ENCODE data around the gene HMOX2. TPM values are rescaled to one million over a fixed set of nuclear protein-coding genes. Genes with fewer than 3 reads are reported as not detected.

Gene HMOX2, protein sequence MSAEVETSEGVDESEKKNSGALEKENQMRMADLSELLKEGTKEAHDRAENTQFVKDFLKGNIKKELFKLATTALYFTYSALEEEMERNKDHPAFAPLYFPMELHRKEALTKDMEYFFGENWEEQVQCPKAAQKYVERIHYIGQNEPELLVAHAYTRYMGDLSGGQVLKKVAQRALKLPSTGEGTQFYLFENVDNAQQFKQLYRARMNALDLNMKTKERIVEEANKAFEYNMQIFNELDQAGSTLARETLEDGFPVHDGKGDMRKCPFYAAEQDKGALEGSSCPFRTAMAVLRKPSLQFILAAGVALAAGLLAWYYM
- total RNA-seq (10 to 100 TPM; 87.5 to 95.2 TPM), polyA plus RNA-seq (178 TPM)

DNA sequence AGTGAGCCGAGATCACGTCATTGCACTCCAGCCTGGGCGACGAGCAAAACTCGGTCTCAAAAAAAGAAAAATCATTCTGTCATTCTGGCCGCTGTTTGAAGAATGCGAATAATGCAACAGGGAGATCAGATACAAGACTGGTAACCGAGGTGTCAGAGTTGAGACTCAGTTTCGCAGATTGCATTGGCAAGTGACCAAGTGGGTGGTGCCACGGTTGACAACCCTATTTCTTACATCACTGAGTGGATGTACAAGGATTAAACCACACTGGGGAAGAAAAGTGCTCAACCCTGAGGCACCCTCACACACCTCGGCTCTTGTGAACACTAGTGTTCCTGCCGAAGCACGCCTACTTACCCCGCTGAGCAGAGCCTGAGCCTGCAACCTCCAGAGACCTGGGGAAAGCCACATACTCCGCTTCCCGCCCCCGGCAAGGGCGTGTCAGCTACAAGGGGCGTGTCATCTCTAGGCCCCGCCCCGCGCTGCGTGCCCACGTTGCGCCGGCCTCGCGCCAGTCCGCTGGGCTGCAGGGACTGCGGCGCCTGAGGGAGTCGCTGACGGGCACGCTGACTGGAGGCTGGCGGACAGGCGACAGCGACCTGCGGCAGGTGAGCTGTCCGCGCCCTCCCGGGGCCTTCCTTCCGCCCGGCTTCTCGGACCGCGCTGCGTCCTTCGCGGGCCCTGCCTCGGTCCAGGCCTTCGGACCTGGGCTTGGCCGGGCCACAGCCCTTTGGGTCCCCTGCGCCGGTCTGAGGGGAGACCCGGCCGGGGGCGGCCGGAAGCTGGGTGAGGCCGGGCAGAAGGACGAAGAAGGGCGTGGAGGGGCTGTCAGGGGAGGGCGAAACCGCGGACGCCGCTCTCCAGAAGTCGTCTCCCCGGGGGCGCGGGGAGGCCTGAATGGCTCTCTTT is at the start of gene HMOX2:
Gene HMOX2 (plus strand): TSS at position 519 of the 909 bp plus-strand sequence. CDS start 29,127 bp downstream, outside the sequence.
- peak within 1 kb of the TSS; percentile 92 to 99 (median 93) for H3K4me3 Mint-ChIP-seq
- POLR2A ChIA-PET: interaction anchor here (0.7 to 5.1 kb wide), 13 partner anchors 10 to 204 kb away, joined by 3 to 42 read pairs (median 4); partner anchors contain the start of genes CDIP1 and CORO7
- peak; percentile 87 to 93 (median 91) for DNase-seq
- CTCF ChIA-PET: interaction anchor here (0.7 to 6.8 kb wide), 14 partner anchors 10 to 258 kb away, joined by 3 to 87 read pairs (median 4); partner anchors contain the start of genes ANKS3 and DNAAF8
- no peaks in the 10 kb centered on the region for H3K27me3 ChIP-seq (ENCODE audit: insufficient read depth, low read length, poor library complexity, severe bottlenecking)
- peak within 1 kb of the TSS; percentile 85 for H3K27ac ChIP-seq (ENCODE audit: low read depth, low read length)
- peaks cover 44% of the 10 kb centered on the region for H3K4me1 ChIP-seq (ENCODE audit: insufficient read depth, low read length)
- no peaks in the 10 kb centered on the region for H3K9me3 ChIP-seq (ENCODE audit: low read length)
- H3K36me3 Mint-ChIP-seq: peaks cover 0 to 23% (median 2%) of the 10 kb centered on the region in 3 donors
- H3K27me3 Mint-ChIP-seq: no peaks in the 10 kb centered on the region
- no peaks in the 10 kb centered on the region for H3K36me3 ChIP-seq (ENCODE audit: insufficient read depth, low read length)
- no peaks in the 10 kb centered on the region for H3K9me3 Mint-ChIP-seq
- H3K27ac Mint-ChIP-seq: peak within 1 kb of the TSS; percentile 85 to 97 (median 94)
- H3K4me1 Mint-ChIP-seq: peaks cover 38 to 58% (median 52%) of the 10 kb centered on the region in 3 donors
- peak within 1 kb of the TSS; percentile 55 for H3K4me3 ChIP-seq (ENCODE audit: low read length)

DNA sequence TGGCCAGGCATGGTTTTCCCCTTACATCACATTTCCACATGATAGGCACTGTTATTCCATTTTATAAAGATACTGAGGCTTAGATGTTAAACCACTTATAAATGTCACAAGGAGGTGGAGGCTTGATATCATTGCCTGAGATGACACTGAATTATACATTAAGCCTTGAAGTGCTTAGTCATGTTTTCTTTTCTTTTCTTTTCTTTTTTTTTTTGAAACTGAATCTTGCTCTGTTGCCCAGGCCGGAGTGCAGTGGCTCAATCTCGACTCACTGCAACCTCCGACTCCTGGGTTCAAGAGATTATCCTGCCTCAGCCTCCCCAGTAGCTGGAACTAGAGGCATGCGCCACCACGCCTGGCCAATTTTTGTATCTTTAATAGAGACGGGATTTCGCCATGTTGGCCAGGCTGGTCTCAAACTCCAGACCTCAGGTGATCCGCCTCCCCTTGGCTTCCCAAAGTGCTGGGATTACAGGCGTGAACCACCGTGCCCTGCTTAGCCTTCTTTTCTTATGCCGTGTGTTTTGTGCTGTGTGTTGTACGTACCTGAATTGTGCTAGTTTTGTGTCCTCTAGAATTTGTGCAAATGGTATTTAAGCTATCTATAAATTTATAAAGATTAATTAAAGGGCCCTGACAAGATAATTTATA is 49.4 kb upstream of the HMOX2 start:
- H3K4me3 ChIP-seq (ENCODE audit: low read length): peak overlapping the region; percentile 94
- peaks cover 23% of the 10 kb centered on the region for H3K4me1 ChIP-seq (ENCODE audit: insufficient read depth, low read length)

DNA sequence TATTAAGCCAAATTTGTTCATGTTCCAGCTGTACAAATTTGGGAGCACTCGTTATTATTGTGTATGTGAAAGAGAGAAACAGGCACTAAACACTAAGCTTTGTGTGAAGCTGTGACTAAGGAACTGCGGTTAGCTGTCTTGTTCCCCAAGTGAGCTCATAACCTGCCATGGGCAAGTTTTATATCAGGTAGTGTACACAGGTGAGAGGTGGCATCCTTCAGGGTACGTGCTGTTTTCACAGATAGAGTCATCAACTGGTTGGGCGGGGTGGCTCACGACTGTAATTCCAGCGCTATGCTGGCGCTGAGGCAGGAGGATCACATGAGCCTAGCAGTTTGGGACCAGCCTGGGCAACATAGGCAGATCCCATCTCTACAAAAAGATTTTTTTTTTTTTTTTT is 47.7 kb upstream of the HMOX2 start:
- POLR2A ChIA-PET: interaction anchor here (0.7 kb wide), 1 partner anchor 13 kb away, joined by 3 read pairs; the partner anchor contains the start of gene CORO7
- H3K4me3 ChIP-seq (ENCODE audit: low read length): no peak overlapping the region
- peaks cover 0 to 3% of the 10 kb centered on the region in 2 donors for H3K27me3 Mint-ChIP-seq
- peaks cover 23% of the 10 kb centered on the region for H3K4me1 ChIP-seq (ENCODE audit: insufficient read depth, low read length)
- DNase-seq: no peak
- no peaks in the 10 kb centered on the region for H3K27me3 ChIP-seq (ENCODE audit: insufficient read depth, low read length, poor library complexity, severe bottlenecking)
- peaks cover 0 to 41% (median 7%) of the 10 kb centered on the region in 3 donors for H3K36me3 Mint-ChIP-seq
- peak overlapping the region in 3 of 8 donors; percentile 12 to 51 (median 49) for H3K27ac Mint-ChIP-seq
- CTCF ChIA-PET: interaction anchor here (1.6 kb wide), 1 partner anchor 9 kb away, joined by 4 read pairs; no protein-coding TSS in a partner anchor
- no peak overlapping the region for H3K4me3 Mint-ChIP-seq
- peaks cover 31 to 42% (median 40%) of the 10 kb centered on the region in 3 donors for H3K4me1 Mint-ChIP-seq
- no peak overlapping the region for H3K27ac ChIP-seq (ENCODE audit: low read depth, low read length)
- peaks cover 10% of the 10 kb centered on the region for H3K36me3 ChIP-seq (ENCODE audit: insufficient read depth, low read length)
- H3K9me3 Mint-ChIP-seq: peaks cover 0 to 2% (median 0%) of the 10 kb centered on the region in 5 donors
- no peaks in the 10 kb centered on the region for H3K9me3 ChIP-seq (ENCODE audit: low read length)

More for the DNA sequence above, 49.4 kb upstream of the HMOX2 start:
- peaks cover 5% of the 10 kb centered on the region for H3K36me3 ChIP-seq (ENCODE audit: insufficient read depth, low read length)
- Mint-ChIP-seq H3K36me3 (peaks cover 0 to 34% (median 5%) of the 10 kb centered on the region in 3 donors), H3K4me1 (peaks cover 27 to 40% (median 38%) of the 10 kb centered on the region in 3 donors), H3K4me3 (peak overlapping the region; percentile 91 to 100 (median 98)), H3K9me3 (peaks cover 0 to 2% (median 0%) of the 10 kb centered on the region in 5 donors), H3K27me3 (peaks cover 0 to 3% of the 10 kb centered on the region in 2 donors), H3K27ac (peak overlapping the region; percentile 93 to 100 (median 99))
- peak overlapping the region; percentile 98 for H3K27ac ChIP-seq (ENCODE audit: low read depth, low read length)
- DNase-seq: no peak
- no peaks in the 10 kb centered on the region for H3K27me3 ChIP-seq (ENCODE audit: insufficient read depth, low read length, poor library complexity, severe bottlenecking)
- POLR2A ChIA-PET: no interaction called here
- H3K9me3 ChIP-seq (ENCODE audit: low read length): no peaks in the 10 kb centered on the region
- CTCF ChIA-PET: interaction anchor here (1.6 to 2.0 kb wide), 2 partner anchors 8 to 24 kb away, joined by 4 to 8 read pairs; no protein-coding TSS in a partner anchor

DNA sequence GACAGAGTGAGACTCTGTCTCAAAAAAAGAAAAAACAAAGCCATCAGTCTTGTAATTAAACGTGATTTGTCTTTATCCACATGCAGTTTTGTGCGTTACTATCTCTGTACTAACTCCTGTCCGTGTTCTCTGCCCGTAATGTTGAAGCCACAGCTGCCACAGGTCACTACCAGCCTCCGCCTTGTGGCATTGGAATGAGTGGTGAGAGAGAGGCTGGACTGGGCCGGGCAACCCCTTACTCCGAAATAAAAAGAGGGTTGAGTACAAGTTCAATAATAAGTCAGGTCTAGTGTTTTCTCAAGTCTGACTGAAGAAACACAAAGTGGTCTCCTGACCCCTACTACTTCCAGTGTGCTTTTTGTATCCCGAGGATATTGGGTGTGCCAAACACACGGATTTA is 45.2 kb upstream of the HMOX2 start:
- H3K4me1 ChIP-seq (ENCODE audit: insufficient read depth, low read length): peaks cover 16% of the 10 kb centered on the region
- peak overlapping the region in 4 of 8 donors; percentile 12 to 76 (median 40) for H3K27ac Mint-ChIP-seq
- H3K9me3 Mint-ChIP-seq: no peaks in the 10 kb centered on the region
- DNase-seq: no peak
- H3K27me3 ChIP-seq (ENCODE audit: insufficient read depth, low read length, poor library complexity, severe bottlenecking): no peaks in the 10 kb centered on the region
- H3K27ac ChIP-seq (ENCODE audit: low read depth, low read length): no peak overlapping the region
- CTCF ChIA-PET: no interaction called here
- peaks cover 2 to 54% (median 15%) of the 10 kb centered on the region in 3 donors for H3K36me3 Mint-ChIP-seq
- peaks cover 31 to 34% (median 33%) of the 10 kb centered on the region in 3 donors for H3K4me1 Mint-ChIP-seq
- no peak overlapping the region for H3K4me3 ChIP-seq (ENCODE audit: low read length)
- peaks cover 19% of the 10 kb centered on the region for H3K36me3 ChIP-seq (ENCODE audit: insufficient read depth, low read length)
- H3K4me3 Mint-ChIP-seq: no peak overlapping the region
- no peaks in the 10 kb centered on the region for H3K27me3 Mint-ChIP-seq
- no peaks in the 10 kb centered on the region for H3K9me3 ChIP-seq (ENCODE audit: low read length)
- POLR2A ChIA-PET: no interaction called here

DNA sequence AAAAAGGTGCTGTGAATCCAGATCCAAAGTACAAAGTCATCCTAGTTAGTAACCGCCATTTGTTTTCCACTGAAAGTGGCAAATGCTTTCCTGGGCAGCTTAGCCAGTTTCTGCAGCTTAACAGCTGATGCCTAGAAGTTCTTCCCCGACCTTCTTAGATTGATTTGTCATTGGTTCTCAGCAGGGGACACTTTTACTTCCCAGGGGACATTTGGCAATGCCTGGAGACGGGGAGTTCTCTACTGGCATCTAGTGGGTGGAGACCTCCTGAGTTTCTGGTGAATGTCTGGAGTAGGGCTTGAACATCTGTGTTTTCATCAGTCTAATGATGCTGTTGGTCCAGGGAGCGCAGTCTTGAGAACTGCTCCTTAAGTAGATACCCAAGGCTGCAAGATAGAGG is 43.0 kb upstream of the HMOX2 start:
- no peaks in the 10 kb centered on the region for H3K4me1 ChIP-seq (ENCODE audit: insufficient read depth, low read length)
- peak overlapping the region in 5 of 8 donors; percentile 24 to 83 (median 29) for H3K27ac Mint-ChIP-seq
- H3K9me3 ChIP-seq (ENCODE audit: low read length): no peaks in the 10 kb centered on the region
- H3K27me3 Mint-ChIP-seq: no peaks in the 10 kb centered on the region
- peak overlapping the region in 2 of 7 donors; percentile 29 to 56 for H3K4me3 Mint-ChIP-seq
- CTCF ChIA-PET: no interaction called here
- no peak for DNase-seq
- H3K4me3 ChIP-seq (ENCODE audit: low read length): no peak overlapping the region
- peaks cover 35% of the 10 kb centered on the region for H3K36me3 ChIP-seq (ENCODE audit: insufficient read depth, low read length)
- H3K4me1 Mint-ChIP-seq: peaks cover 16 to 17% (median 17%) of the 10 kb centered on the region in 3 donors
- no peaks in the 10 kb centered on the region for H3K27me3 ChIP-seq (ENCODE audit: insufficient read depth, low read length, poor library complexity, severe bottlenecking)
- peak overlapping the region; percentile 55 for H3K27ac ChIP-seq (ENCODE audit: low read depth, low read length)
- no peaks in the 10 kb centered on the region for H3K9me3 Mint-ChIP-seq
- POLR2A ChIA-PET: no interaction called here
- peaks cover 5 to 65% (median 21%) of the 10 kb centered on the region in 3 donors for H3K36me3 Mint-ChIP-seq

DNA sequence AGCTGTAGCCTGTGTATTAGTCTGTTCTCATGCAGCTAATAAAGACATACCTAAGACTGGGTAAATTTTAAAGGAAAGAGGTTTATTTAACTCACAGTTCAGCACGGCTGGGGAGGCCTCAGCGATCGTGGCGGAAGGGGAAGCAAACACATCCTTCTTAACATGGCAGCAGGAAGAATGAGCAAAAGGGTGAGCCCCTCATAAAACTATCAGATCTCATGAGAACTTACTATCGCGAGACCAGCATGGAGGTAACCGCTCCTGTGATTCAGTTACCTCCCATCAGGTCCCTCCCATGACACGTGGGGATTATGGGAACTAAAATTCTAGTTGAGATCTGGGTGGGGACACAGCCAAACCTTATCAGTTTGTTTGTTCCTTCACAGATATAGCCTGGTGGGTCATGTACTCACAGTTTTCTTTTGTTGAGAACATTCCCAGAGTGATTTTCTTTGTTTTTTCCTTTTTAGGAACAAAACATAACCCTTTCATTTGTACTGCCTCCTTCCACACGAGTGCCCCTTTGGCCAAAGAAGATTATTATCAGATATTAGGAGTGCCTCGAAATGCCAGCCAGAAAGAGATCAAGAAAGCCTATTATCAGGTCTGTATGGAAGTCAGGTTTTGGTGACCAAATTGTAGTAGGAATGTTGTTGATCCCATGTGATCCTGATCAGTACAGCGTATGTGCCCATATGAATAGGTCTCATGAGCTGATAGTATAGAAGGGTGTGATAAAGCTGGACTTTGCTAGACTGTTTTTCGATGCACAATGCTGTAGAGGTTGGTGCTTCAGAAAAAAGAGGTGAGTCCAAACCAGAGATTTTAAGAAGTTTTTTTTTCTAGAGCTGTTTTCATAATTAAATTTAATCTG is 42.0 kb upstream of the HMOX2 start:
- Mint-ChIP-seq H3K4me1 (peaks cover 12 to 13% (median 12%) of the 10 kb centered on the region in 3 donors), H3K36me3 (peaks cover 5 to 66% (median 18%) of the 10 kb centered on the region in 3 donors), H3K4me3 (no peak overlapping the region), H3K27me3 (no peaks in the 10 kb centered on the region), H3K27ac (peak overlapping the region in 4 of 8 donors; percentile 36 to 69 (median 52)), H3K9me3 (no peaks in the 10 kb centered on the region)
- Histone ChIP-seq H3K27ac (ENCODE audit: low read depth, low read length) (peak overlapping the region; percentile 68), H3K4me3 (ENCODE audit: low read length) (no peak overlapping the region), H3K36me3 (ENCODE audit: insufficient read depth, low read length) (peaks cover 35% of the 10 kb centered on the region), H3K4me1 (ENCODE audit: insufficient read depth, low read length) (no peaks in the 10 kb centered on the region), H3K9me3 (ENCODE audit: low read length) (no peaks in the 10 kb centered on the region), H3K27me3 (ENCODE audit: insufficient read depth, low read length, poor library complexity, severe bottlenecking) (no peaks in the 10 kb centered on the region)
- DNase-seq: no peak
- ChIA-PET POLR2A (no interaction called here), CTCF (interaction anchor here (1.3 kb wide), 1 partner anchor 25 kb away, joined by 3 read pairs; no protein-coding TSS in a partner anchor)
